Lower lobe of right lung (tissue), 2 donors: ENCODE measurements around the gene CTSH. TPM values are rescaled to one million over a fixed set of nuclear protein-coding genes. Genes with fewer than 3 reads are reported as not detected.

Experiments
- ATAC-seq, 2 donors: fragments of 200-7000 bp; cut with Tn5 transposase; one replicate each; pipeline ENCODE4 v1.9.1; 2020 to 2022; ENCODE audit warnings: mild to moderate bottlenecking in 2 of 2, moderate library complexity in 2 of 2
- DNase-seq: peaks from one replicate; pipeline ENCODE4 v3.0.0-alpha.2; 2020
- H3K27ac ChIP-seq: fragments of 200-600 bp; one replicate; pipeline ENCODE4 v1.8.0; 2022
- H3K27me3 ChIP-seq: fragments of 200-600 bp; one replicate; pipeline ENCODE4 v1.8.0; 2022; ENCODE audit warnings: low read depth
- H3K36me3 ChIP-seq: fragments of 200-600 bp; one replicate; pipeline ENCODE4 v1.8.0; 2022; ENCODE audit warnings: mild to moderate bottlenecking
- H3K4me1 ChIP-seq: fragments of 200-600 bp; one replicate; pipeline ENCODE4 v1.8.0; 2022
- H3K4me3 ChIP-seq: fragments of 200-600 bp; one replicate; pipeline ENCODE4 v1.8.0; 2022; ENCODE audit warnings: mild to moderate bottlenecking
- H3K9me3 ChIP-seq: fragments of 200-600 bp; one replicate; pipeline ENCODE4 v1.8.0; 2022
- intact Hi-C: fragments of 100-400 bp; cut with DNase I; formaldehyde crosslinking; loops from one replicate; pipeline ENCODE4 v1.11.0; 2022
- long read RNA-seq: library from polyadenylated mRNA; unstranded; transcript quantifications from one replicate; pipeline ENCODE4 v2.0.0, GENCODE V29; 2021
- total RNA-seq: library from RNA; stranded (reverse); fragmentation: NEBNext Ultra II Directional; extraction: Animal tissue kit (Norgen Biotek cat#: 25700); gene quantifications from one replicate; pipeline ENCODE4 v1.2.1, GENCODE V29; 2021
- TF ChIP-seq, protein P1 (sequence below): fragments of 200-600 bp; IDR thresholded peaks from one replicate; pipeline ENCODE4 v1.8.0; 2022; ENCODE audit warnings: antibody characterized with exemption, mild to moderate bottlenecking
- donor health status: DM: no; HTN: yes; CAD: no; lungs with severe emphysema.

The CTSH gene, protein sequence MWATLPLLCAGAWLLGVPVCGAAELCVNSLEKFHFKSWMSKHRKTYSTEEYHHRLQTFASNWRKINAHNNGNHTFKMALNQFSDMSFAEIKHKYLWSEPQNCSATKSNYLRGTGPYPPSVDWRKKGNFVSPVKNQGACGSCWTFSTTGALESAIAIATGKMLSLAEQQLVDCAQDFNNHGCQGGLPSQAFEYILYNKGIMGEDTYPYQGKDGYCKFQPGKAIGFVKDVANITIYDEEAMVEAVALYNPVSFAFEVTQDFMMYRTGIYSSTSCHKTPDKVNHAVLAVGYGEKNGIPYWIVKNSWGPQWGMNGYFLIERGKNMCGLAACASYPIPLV
- total RNA-seq, result 724 TPM
- long read RNA-seq, transcript CTSH-204 (3 exons, 2,138 nt), result minor isoform, 12 of 606 reads
- long read RNA-seq, transcript CTSH-201 (12 exons, 2,190 nt), result major isoform, 416 of 606 reads
- long read RNA-seq, partial matches to known transcripts, result 58 of 606 reads
- long read RNA-seq, other reads (novel, unspliced or antisense), result 119 of 606 reads

DNA sequence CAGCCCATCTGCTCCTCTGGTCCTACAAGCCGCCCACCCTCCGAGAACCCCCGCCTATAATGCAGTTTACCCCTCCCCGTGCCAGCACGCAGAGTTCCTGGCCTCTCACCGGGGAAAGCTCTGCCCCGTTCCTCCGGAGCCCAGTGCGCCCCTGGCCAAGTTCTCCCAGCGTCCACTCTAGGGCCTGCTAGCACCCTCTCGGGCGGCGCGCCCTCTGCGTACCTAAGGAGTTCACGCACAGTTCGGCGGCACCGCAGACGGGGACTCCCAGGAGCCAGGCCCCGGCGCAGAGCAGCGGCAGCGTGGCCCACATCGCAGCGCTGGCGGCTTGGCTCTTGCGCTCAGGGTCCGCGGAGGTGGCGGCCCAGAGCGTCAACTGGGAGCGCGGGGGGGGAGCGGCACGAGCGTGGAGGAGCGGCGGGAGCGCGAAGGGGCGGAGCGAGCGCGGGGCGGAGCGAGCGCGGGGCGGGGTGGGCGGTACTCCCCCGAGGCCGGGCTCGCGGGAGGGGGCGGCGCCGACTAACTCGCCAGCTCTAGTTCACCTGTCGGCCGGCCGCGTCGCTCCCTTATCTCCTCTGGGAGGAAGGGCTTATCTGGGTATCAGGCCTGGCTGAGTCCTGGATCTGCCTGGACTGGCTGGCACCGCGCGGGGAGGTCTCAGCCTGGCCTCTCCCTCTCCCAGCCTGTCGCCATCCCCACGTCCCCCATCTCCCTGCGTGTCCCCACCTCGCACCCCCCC lies at the start of gene CTSH:
TSS of gene CTSH (minus strand) at position 378 of the 739 bp plus-strand sequence. CDS start at position 313, 65 bp downstream.
- H3K9me3 ChIP-seq, result no peaks in the 10 kb centered on the region
- H3K4me1 ChIP-seq, result peaks cover 26% of the 10 kb centered on the region
- no peaks in the 10 kb centered on the region for H3K27me3 ChIP-seq
- ATAC-seq (peak; percentile 95 to 96), DNase-seq (peak; percentile 94)
- H3K4me3 ChIP-seq, result peak within 1 kb of the TSS; percentile 85
- intact Hi-C loops, result no loop called here
- peak within 1 kb of the TSS; percentile 86 for H3K27ac ChIP-seq
- TF ChIP-seq, protein P1, sequence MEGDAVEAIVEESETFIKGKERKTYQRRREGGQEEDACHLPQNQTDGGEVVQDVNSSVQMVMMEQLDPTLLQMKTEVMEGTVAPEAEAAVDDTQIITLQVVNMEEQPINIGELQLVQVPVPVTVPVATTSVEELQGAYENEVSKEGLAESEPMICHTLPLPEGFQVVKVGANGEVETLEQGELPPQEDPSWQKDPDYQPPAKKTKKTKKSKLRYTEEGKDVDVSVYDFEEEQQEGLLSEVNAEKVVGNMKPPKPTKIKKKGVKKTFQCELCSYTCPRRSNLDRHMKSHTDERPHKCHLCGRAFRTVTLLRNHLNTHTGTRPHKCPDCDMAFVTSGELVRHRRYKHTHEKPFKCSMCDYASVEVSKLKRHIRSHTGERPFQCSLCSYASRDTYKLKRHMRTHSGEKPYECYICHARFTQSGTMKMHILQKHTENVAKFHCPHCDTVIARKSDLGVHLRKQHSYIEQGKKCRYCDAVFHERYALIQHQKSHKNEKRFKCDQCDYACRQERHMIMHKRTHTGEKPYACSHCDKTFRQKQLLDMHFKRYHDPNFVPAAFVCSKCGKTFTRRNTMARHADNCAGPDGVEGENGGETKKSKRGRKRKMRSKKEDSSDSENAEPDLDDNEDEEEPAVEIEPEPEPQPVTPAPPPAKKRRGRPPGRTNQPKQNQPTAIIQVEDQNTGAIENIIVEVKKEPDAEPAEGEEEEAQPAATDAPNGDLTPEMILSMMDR, result no peak
- H3K36me3 ChIP-seq, result peaks cover 3% of the 10 kb centered on the region

DNA sequence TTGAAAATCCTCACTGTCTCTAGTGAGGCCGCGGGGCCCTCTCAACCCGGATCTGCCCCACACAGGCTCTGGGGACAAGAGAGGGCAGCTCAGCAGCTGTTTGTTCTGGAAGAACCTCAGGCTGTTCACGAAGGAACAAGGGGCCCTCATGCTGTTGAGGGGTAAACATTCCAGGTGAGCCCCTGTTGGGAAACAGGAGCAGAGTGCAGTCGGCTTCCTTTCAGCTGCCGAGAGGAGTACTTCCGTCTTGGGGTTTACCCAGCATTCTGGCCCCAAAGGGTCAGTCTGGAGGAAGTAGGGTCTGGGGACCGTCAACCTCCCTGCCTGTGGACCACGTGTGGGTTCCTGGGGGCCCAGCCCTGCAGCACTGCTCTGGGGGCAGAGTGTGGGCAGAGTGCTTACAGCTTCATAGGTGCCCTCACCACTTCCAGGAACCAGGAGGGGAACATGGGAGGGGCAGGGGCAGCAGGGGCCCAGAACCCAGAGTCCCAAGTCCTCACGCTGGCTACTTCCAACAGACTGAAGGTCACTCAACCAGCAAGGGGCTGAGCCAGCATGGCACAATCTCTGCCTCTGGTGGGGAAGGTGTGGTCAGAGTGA lies 49.2 kb upstream of the CTSH start:
- Histone ChIP-seq H3K9me3 (no peaks in the 10 kb centered on the region), H3K27me3 (no peaks in the 10 kb centered on the region), H3K36me3 (no peaks in the 10 kb centered on the region), H3K4me3 (no peak overlapping the region), H3K4me1 (peaks cover 41% of the 10 kb centered on the region), H3K27ac (peak overlapping the region; percentile 76)
- DNase-seq (peak; percentile 86), ATAC-seq (peak; percentile 78 to 85)
- intact Hi-C loops, result no loop called here
- TF ChIP-seq, protein P1, result no peak

DNA sequence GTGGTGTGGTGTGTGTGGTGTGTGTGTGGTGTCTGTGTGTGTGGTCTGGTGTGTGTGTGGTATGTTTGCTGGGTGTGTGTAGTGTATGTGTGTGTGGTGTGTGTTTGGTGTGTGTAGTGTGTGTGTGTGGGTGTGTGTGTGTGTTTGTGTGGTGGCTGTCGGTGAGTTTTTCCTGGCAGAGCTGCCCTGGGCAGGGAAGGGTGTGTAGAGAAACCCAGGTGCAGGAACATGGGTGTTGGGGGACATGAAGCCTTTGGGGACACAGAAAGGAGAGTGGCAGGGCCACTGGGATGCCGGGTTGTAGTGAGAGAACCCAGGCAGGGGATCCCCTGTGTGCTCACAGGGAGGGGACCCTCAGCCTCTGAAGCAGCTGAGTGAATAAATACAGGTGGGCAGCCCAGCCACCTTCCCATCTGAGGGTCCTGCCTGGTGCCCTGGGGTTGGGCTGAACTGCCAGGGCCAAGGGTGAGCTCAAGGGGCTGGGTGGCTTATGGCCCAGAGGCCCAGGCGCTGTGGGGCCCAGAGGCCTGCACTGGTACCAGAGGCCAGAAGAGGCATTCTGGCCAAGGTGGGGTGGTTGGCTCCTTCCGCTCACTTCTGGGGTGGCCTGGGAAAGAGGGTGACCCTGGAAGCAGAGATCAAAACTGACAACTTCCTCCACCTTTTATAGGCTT lies 48.5 kb upstream of the CTSH start:
- H3K27ac ChIP-seq, result peak overlapping the region; percentile 76
- intact Hi-C loops, result no loop called here
- no peak for DNase-seq
- H3K9me3 ChIP-seq, result no peaks in the 10 kb centered on the region
- H3K4me3 ChIP-seq, result no peak overlapping the region
- no peaks in the 10 kb centered on the region for H3K36me3 ChIP-seq
- peak; percentile 11 to 26 for ATAC-seq
- H3K27me3 ChIP-seq, result no peaks in the 10 kb centered on the region
- H3K4me1 ChIP-seq, result peaks cover 48% of the 10 kb centered on the region
- TF ChIP-seq, protein P1, result no peak

DNA sequence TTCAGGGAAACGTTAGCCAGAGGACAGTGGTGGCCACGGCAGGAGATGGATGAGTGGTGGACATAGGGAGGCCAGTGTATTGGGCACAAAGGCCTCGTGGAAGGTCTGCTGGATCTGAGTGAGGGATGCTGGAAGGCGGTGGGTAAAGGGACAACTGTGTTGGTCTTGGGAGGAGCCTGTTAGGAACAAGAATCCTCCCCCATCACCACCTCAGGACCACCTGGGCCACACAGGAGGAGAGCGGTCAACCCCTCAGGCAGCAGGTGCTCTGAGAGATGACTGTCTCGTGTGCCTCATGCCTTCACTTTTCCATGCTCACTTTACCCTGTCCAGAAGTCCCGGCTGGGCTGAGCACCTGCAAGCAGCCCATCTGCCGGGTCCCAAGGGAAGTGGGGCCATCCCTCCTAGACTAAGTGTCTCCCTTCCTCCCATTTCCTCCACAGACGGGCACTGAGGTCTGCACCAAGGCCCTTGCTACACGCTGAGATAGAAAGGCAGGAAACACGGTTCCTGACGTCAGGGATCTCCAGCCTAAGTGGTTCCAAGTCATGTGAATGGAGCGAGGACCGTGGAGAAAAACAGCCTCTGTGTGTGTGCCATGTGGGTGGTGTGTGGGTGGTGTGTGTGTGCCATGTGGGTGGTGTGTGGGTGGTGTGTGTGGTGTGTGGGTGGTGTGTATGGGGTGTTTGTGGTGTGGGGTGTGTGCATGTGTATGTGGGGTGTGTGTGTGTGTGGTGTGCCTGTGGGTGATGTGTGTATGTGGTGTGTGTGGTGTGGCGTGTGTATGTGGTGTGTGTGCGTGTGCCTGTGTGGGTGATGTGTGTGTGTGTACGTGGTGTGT lies 47.8 kb upstream of the CTSH start:
- peak overlapping the region; percentile 34 for H3K27ac ChIP-seq
- no peaks in the 10 kb centered on the region for H3K27me3 ChIP-seq
- H3K4me1 ChIP-seq, result peaks cover 55% of the 10 kb centered on the region
- ATAC-seq (peak; percentile 2 to 28), DNase-seq (peak; percentile 69)
- no peaks in the 10 kb centered on the region for H3K9me3 ChIP-seq
- TF ChIP-seq, protein P1, result no peak
- H3K36me3 ChIP-seq, result no peaks in the 10 kb centered on the region
- intact Hi-C loops, result no loop called here
- H3K4me3 ChIP-seq, result no peak overlapping the region
